SIG-M5 treated with dmso at 0.1 percent for 504 hours (cell line): ENCODE data around the gene SLC6A17.

ENCODE experiments used
- DNase-seq: peaks from one replicate; lab custom pipeline; 2025; ENCODE audit not compliant: unreplicated experiment; lab: John Stamatoyannopoulos, UW

The SLC6A17 gene

DNA sequence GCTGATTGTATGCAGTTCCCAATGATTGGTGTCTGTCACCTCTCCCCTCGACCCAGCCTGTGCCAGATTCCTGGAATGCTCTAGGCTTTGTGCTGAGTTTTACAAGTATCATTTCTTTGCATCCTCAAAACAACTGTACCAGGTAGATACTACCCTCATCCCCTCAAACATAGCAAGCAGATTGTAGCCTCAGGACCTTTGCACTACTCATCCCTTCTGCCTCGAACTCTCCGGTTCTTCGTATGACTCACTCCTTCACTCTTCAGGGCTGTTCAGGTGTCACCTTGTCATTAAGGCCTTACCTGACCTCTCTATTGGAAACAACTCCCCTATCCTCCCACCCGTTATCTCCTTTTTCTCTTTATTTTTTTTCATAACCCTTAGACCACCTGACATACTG is 67.8 kb downstream of the SLC6A17 start:
- no peak for DNase-seq

DNA sequence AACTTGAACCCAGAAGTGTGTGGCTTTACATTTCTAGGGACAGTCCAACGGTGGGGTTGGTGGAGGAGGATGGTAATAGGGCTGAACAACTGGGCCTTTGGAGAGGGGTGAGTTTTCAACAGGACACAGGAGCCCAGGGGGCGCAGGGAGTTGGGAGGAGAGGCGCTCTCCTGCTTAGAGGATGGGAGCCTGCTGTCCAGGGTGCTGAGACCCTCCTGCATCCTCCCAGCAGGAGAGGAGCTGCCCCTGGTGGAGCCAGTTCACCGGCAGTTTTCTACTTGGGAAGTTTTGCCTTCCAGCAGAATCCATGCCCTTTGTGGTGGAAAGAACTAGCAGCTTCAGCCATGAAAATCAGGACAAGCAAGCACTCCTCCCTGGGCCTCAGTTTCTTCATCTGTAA is 68.4 kb downstream of the SLC6A17 start:
- no peak for DNase-seq

DNA sequence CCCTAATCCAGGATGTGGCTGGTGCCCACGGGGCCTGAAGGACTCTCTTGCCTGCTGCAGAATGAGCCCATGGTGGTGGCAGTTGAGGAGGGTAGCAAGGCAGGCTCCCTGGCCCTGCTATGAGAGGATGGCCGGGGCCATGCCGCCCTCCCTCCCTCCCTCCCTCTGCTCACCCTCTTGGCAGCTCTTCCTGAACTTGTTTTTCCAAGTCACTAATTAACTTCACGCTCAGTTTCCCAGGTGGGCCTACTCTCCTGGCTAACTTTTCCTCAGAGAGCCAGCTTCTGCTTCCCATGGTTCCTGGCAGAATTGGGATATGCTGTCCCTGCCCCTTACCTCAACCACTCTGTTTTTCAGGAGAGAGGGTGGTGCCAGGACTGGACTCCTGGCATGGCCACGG is 70.0 kb downstream of the SLC6A17 start:
- DNase-seq, result no peak

DNA sequence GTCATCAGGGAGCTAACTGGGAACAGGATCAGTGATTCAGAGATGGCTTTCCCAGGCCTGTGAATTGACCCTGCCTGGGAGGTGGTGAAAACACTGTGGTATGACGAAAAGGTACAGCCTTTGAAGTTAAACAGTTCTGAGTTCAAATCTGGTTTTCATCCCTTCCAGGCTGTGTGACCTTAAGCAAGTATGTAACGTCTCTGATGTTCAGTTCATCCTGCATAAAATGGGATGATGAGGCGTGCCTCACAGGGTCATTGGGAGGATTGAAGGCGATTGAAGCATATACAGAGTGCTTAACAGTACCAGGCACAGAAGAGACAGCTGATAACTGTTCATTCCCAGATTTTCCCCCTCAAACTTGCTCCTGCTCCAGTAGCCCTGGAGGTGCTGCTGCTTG is 70.8 kb downstream of the SLC6A17 start:
- DNase-seq, result no peak

DNA sequence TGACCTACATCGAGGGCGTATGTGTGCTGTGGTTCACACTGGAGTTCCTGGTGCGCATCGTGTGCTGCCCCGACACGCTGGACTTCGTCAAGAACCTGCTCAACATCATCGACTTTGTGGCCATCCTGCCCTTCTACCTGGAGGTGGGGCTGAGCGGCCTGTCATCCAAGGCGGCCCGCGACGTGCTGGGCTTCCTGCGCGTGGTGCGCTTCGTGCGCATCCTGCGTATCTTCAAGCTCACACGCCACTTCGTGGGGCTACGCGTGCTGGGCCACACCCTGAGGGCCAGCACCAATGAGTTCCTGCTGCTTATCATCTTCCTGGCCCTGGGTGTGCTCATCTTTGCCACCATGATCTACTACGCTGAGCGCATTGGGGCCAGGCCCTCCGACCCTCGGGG is 72.8 kb downstream of the SLC6A17 start:
- no peak for DNase-seq

DNA sequence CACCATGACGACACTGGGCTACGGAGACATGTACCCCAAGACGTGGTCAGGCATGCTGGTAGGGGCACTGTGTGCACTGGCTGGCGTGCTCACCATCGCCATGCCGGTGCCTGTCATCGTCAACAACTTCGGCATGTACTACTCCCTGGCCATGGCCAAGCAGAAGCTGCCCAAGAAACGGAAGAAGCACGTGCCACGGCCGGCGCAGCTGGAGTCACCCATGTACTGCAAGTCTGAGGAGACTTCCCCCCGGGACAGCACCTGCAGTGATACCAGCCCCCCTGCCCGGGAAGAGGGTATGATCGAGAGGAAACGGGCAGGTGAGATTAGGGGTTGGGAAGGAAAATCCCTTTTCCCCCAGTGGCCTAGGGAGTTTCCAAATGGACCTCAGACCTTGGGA is 73.3 kb downstream of the SLC6A17 start:
- DNase-seq, result no peak

DNA sequence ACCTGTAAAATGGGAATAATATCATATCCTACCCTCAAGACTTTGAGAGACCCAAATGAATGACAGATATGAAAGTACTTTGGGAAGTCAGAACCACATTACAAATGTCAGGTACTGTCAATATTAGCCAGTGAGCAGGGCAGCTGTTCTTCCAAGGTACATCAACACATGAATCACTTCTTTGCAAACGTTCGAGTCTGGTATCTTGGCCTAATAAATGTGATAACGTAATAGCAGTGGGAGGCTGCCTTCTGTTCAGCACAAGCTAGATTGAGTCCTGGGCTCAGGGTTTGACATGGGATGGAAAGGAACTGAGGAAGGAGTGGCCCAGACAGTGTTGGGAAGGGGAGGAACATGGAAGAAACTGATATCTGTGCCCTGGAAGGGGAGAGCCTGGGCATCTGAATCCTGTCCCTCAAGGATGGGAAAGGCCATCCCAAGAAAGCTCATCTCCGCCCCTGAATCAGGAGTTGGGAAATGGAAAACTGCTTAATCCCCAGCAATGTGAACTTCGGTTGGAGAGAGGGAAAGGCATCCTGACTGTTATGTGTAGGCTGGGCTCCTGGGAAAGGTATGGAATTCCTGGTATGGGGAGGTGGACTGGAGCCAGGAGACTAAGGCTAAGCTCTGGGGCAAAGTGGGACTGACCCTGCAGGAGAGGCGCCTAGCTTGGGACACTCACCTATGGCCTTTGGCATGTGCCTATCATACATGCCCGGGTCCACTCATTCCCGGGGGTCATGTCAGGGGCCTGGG is 74.1 kb downstream of the SLC6A17 start:
- DNase-seq, result no peak

DNA sequence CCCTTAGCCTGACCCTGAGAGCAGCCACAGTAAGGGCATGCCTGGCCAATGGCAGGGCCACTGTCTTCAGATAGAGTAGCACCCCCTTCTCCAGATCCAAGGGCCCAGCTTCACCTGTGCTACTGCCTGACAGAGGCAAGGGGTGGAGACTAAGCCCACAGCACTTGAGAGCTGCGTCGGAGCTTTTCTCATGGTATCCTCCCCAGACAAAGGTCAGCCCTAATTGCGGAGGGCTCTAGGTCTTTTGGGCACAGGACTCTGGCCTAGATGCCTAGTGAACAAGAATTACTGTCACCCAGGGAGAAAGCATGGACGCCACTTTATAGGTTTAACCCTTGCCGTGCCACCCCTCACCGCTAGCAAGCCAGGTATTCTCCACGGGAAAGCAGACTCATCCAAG is 74.9 kb downstream of the SLC6A17 start:
- DNase-seq, result no peak

DNA sequence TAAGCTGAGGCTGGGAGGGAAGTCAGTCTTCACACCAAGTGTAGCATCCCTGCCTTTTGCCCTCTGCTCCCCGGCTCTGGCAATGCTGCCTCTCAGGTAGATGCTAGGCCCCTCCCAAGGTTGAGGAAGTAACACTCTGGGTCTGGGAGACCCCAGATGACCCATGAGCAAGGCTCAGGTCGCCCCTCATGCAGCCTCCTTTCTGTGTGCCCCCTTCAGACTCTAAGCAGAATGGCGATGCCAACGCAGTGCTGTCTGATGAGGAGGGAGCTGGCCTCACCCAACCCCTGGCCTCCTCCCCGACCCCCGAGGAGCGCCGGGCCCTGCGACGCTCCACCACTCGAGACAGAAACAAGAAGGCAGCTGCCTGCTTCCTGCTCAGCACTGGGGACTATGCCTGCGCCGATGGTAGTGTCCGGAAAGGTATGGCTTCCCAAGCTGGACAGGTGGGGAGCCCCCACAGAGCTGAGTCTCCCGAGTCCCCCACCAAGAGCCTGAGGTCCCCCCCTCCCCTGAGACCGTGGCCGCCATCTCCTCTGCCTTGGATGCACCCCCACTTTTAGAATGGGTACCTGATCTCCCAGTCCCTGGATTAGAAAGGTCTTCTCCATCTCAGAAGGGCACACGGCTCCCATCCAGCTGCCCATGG is 75.6 kb downstream of the SLC6A17 start:
- DNase-seq, result no peak

DNA sequence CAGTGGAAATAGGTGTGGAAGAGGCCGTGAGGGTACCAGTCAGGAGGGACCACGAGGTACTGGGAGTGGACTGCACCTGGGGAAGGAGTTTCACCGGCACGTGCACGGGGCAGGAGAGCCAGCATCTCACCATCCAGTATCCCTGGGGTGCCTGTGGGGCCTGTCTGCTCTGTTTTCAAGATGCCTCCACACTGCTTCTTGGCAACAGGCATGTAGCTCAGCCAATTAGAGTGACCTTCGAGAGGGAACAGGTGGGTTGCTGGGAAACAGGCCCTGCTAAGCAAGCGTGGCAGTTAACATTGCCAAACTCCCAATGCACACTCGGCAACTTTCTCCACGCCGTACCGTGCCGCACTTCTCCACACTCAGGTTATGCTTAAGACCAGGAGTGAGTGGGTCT is 77.5 kb downstream of the SLC6A17 start:
- no peak for DNase-seq

DNA sequence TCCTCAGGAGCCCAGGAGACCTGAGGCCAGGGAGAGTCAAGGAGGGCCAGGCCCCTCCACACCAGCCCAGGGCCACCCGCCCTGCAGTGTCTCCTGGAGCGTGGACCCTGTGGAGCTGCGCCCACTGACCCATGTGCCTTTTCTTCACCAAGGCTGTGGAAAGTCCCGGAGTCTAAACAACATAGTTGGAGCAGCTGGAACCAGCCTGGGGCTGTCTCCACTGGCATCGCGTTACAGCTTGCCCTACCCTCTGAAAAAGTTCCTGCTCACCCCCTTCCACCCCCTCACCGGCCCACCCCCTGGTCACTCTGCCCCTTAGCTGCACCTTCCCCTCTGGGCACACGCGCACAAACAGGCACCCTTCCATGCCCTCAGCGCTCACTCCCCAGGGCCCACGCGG is 78.1 kb downstream of the SLC6A17 start:
- no peak for DNase-seq

DNA sequence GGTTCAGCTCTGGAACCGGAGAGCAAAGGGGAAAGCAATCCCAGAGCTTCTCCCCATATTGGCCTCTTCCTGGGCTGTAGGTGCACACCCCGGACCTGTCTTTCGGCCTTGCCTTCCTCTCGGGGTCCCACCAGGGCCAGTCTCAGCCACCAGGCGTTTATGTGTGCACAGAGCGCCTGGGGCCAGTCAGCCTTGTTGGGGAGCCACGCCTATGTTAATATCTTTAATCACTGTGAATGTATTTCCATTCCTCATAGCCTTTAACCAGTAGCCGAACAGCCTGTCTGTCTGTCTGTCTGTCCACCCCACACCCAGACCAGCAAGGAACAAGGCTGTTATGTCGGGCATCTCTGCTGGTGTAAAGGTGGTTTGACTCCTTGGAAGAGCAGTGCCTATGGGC is 78.6 kb downstream of the SLC6A17 start:
- no peak for DNase-seq

DNA sequence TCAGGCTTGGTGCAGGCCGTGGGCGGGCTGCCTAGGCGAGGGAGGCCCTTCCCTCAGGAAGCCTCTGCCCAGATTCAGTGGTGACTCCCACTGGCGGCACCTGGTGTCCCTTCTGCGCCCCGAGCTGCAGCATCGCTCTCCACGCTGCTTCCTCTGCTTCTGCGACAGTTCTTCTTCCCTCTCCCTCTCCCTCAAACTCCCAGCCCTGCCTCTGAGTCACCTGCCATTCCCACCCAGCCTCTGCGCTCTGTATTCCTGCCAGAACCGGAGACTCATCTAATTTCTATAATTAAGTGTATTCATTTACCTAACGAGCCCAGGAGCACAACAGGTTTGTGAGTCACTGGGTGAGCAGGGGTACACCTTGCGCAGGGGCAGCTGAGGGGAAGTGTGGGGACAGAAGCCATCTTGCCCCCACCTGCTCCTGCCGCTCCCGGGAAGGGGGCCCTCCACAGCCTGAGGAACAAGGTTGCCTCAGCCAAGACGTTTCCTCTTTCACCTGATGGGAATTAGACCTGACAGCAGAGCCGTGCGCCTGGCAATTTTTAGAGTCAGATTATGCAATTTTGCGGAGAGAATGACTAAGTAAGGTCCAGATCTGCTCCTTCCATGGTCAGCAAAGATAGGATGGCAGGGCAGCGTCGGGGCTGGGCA is 79.2 kb downstream of the SLC6A17 start:
- no peak for DNase-seq

DNA sequence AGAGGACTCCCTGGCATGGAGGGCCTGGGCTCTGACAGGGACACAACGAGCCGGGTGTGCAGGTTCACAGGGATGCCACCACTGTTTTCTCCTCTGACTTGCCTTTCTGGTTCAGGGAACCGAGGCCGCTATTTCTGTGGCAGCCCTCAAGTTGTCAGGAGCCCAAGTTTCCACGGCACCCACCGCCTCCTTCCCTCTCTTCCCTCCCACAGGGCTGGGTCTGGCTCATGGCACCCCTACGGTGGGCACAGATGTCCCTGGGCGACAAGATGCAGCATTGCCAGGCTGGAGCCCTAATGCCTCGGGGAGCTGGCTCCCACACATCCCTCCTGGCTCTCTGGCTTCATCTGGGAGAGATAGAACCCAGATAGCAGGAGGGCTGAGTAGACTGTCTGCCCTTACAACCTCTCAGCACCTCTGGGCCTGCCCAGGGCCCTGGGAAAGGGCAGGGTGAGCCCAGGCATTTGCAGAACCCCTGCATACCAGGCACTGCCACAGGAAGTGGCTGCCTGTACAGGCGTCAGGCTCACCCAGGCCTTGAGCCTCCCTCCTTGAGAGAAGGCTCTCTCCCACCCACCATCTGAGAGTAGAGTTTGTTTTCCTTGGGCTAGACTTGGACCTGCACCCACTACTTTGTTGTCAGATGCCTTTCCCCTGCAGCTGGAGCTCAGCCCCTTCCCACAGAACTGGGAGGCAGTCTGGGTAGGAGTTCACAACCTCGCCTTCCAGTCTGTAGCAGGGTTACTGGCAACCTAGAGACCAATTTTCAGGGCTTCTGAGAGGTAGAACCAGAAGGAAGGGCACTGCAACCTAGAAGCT is 80.3 kb downstream of the SLC6A17 start:
- DNase-seq, result no peak

DNA sequence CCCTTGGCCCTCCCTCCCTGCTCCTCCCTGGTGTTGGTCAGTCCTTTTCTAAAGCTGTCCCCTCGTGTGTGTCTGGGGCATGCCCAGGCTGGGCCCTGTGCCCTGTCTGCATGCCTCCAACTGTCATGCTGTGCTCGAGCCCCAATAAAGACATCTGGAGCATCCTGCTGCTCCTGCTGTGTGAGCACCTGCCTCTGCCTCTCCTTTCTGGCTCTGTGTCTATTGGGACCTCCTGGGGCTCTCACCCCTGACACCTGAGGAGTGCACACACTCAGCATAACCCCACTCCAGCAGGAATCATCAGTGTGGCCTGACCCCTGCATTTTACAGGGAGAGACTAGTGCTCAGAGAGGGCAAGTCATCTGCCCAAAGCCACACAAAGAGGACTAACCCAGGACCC is 83.6 kb downstream of the SLC6A17 start:
- no peak for DNase-seq

DNA sequence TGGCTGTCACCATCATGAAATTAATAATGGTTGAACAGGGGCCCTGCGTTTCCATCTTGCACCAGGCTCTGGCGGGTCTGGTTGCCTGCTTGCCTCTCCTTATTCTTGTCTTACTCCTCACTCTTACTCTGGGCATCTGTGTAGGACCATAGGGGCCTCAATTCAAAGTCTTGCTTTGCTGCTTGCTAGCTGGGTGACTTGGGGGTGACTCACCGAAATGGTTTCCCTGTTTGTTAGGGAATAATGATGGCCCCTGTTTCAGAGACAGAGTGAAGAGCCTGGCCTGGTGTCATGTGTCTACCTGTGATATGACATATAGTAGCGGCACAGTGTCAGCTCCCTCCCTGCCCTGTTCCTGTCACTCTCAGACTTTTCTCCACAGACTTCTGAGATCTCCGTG is 84.4 kb downstream of the SLC6A17 start:
- DNase-seq, result no peak

DNA sequence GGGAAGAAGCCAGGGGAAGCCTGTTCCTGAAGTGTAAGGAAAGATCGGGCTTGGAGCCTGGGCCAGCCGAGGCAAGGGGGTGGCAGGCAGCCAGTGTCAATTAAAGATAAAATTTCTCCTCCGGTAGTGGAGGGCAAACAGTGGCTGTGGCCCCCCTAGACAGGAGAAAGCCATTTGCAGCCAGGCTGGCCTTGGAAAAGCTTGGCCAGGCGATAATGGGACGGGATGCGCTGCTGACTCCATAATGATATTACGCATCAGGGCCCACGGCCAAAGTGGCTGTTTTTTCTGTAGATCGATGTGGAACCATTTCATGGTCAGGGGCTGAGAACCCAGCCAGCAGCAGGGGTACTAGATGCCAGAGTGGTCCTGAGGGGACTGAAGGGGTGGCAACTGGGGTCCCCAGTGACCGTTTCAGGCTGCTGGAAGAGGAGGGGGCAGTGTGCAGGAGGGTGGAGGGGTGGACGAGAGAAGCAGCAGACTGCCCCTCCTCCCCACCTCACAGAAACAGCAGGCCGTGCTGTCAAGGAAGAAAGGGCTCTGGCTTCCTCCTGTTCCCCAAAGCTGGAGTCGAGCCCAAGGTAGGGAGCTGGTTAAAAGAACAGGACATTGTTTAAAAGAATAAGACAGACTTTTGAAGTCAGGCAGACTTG is 85.0 kb downstream of the SLC6A17 start:
- no peak for DNase-seq

DNA sequence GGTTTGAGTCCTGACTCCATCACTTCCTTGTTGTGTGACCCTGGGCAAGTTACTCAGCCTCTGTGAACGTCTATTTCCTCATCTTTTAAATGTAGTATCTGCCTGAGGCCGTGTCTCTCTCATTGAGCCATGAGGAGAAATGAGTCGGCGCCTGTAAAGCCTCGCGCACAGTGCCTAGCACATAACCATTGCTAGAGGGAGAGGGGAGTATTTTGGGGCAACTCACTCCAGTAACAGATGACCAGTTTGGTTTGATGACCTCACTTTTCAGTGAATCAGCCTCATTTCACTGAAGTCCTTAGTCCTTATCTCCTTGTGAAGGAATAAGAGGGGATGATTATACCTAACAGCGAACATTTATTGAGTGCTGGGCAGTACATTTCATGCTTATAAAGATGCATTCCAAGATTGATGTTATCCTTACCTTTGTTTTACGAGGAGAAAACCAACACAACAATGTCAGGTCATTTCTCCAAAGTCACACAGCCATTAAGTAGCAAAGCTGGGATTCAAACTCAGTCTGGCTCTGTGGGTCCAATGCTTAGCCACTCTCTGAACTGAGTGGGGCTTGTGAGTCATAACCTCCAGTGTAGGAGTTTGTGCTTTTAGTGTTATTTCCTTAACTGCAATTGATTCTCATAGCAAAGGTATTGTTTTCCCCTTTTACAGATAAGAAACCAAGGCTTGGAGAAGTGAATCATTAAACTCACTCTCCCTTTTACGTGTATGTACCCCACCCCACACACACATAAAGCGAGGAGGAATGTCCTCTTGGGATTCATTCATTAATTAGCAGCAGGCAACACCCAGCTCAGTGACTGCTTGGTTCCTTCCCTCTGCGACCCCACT is 85.8 kb downstream of the SLC6A17 start:
- DNase-seq, result peak; percentile 87

DNA sequence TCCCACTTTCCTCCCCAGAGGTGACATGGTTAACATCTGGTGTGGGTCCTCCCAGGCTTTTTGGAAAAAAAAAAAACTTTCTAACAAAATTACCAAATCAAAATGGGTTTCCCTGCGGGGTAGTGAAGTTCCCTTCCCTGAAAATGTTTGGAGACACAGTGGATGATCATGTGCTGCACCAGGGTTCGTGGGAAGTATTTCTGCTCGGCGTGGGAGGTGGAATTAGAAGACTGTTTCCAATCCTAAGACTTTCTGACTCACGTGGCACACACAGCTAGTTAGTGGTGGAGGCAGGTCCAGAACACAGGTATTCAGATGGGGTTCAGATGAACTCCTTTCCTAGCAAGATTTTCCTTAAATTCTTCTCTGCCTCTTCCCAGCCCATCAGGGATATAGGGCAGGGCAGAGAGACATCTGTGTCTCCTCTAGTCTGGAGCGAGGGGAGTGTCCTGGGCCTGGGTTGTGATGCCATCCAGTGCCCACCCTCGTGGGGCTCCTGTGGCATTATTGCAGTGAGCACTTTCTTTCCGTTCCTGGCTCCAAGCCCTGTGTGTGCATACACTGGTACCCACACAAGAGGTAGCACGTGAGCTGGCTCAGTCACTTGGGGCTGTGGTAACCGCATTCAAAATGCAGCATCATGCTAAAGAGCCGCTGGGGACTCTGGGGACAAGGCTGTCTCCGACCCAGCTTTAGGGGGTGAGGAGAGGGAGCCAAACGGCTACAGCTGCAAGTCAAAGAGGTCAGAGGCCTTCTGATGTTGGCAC is 87.3 kb downstream of the SLC6A17 start:
- no peak for DNase-seq
